PC-9 (cell line): ENCODE results near the gene HPD.

Experiments used
- CTCF ChIP-seq: fragments of 200-600 bp; sonication (generic); conservative IDR thresholded peaks from 2 replicates; pipeline ENCODE4 v1.6.1; 2017; ENCODE audit warnings: mixed run types, antibody characterized with exemption, mild to moderate bottlenecking, moderate library complexity
- EZH2 ChIP-seq: fragments of 200-600 bp; sonication (generic); IDR thresholded peaks from 2 replicates; pipeline ENCODE4 v1.8.0; 2017; ENCODE audit warnings: antibody characterized with exemption, low read depth

- no peak for TF ChIP-seq EZH2
- peak; percentile 27; the same call in 1 of the 2 replicates for TF ChIP-seq CTCF
Observed at GRCh38 chr12:121894633-121895032, 36.0 kb upstream of the HPD start.
